HCT116 (cell line): ENCODE data around the gene ABCG1.

Experiments used
- CEBPB ChIP-seq: IDR thresholded peaks from 2 replicates; pipeline ENCODE4 v1.6.1; 2012; ENCODE audit warnings: low read depth
- CTCF ChIP-seq, 3 experiments: fragments of 200-600 bp in 1 of 3; sonication (generic) in 1 of 3; IDR thresholded peaks in 2 of 3; conservative IDR thresholded peaks in 1 of 3; 2 replicates each; pipeline ENCODE4 v1.5.1; 2012 to 2017; ENCODE audit warnings: low read depth in 2 of 3, low read length in 2 of 3, antibody characterized with exemption in 1 of 3, borderline replicate concordance in 1 of 3, control low read depth in 1 of 3, mild to moderate bottlenecking in 1 of 3, mixed read lengths in 1 of 3, mixed run types in 1 of 3, moderate library complexity in 1 of 3; ENCODE audit not compliant: insufficient read depth in 1 of 3

GRCh38 chr21:42319851-42320572 is 101.1 kb downstream of the ABCG1 start:
- TF ChIP-seq CEBPB (no peak), CTCF (IDR thresholded peaks at IDR 0.05 in 2 of 3, conservative IDR thresholded peaks at IDR 0.05 in 1 of 3; ENCODE audit: borderline replicate concordance in 1 of 3, insufficient read depth in 1 of 3, low read depth in 2 of 3, low read length in 2 of 3) (no peak)
